ENCODE data around the gene BCL2L13. TPM values are rescaled to one million over a fixed set of nuclear protein-coding genes. Genes with fewer than 3 reads are reported as not detected.

The BCL2L13 gene
- total RNA-seq, 1 experiment from 2014 or later = 26.0 TPM

DNA sequence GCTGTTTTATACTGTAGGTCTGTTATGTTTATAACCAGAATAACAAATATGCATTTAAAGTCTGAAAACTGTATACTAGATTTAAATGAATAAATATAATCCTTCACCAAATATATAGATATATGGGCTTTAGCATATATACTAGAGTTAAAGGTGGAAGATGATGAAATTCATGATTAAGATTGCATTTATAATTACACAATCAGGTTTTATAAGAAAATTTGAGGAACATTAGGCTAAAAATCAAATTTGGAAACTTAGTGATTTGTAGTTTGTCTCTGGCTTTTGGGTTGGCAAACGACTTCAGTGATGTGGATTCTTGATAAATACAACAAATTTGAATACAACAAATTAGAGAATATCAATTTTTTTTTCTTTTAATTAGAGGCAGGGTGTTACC, 10.0 kb downstream of the BCL2L13 start:
- H3K4me1 Mint-ChIP-seq = no peaks in the 10 kb centered on the region
- no peak overlapping the region for H2BK15ac ChIP-seq (ENCODE audit: low read depth, low read length)
- no peak overlapping the region for H3K4me2 ChIP-seq (ENCODE audit: insufficient read depth, insufficient read length, low read length)
- H3K27ac Mint-ChIP-seq = no peak overlapping the region
- no peaks in the 10 kb centered on the region for H4K20me1 ChIP-seq (ENCODE audit: control insufficient read depth, insufficient read depth, insufficient read length)
- H3K4me1 ChIP-seq (ENCODE audit: insufficient read depth, low read length) = no peaks in the 10 kb centered on the region
- no CpG with 5 or more reads among the region's 1 CpG for WGBS (ENCODE audit: extremely low coverage, insufficient read length, low lambda C conversion rate)
- H2AFZ ChIP-seq (ENCODE audit: low read length) = no peak overlapping the region
- H2BK12ac ChIP-seq (ENCODE audit: insufficient read length, low read depth, low read length) = no peak overlapping the region
- no peaks in the 10 kb centered on the region for H3K27me3 ChIP-seq (ENCODE audit: insufficient read depth, low read length)
- no peak overlapping the region for H3K4ac ChIP-seq (ENCODE audit: low read depth, low read length)
- no peaks in the 10 kb centered on the region for H3K79me1 ChIP-seq (ENCODE audit: insufficient read depth, low read depth, low read length, poor library complexity, severe bottlenecking)
- no peak for DNase-seq
- TF ChIP-seq, protein P1, sequence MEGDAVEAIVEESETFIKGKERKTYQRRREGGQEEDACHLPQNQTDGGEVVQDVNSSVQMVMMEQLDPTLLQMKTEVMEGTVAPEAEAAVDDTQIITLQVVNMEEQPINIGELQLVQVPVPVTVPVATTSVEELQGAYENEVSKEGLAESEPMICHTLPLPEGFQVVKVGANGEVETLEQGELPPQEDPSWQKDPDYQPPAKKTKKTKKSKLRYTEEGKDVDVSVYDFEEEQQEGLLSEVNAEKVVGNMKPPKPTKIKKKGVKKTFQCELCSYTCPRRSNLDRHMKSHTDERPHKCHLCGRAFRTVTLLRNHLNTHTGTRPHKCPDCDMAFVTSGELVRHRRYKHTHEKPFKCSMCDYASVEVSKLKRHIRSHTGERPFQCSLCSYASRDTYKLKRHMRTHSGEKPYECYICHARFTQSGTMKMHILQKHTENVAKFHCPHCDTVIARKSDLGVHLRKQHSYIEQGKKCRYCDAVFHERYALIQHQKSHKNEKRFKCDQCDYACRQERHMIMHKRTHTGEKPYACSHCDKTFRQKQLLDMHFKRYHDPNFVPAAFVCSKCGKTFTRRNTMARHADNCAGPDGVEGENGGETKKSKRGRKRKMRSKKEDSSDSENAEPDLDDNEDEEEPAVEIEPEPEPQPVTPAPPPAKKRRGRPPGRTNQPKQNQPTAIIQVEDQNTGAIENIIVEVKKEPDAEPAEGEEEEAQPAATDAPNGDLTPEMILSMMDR (conservative IDR thresholded peaks at IDR 0.05) = no peak
- no peak overlapping the region for H4K91ac ChIP-seq (ENCODE audit: insufficient read length, low read depth, low read length)
- H3K14ac ChIP-seq (ENCODE audit: insufficient read depth, low read length) = no peak overlapping the region
- H4K8ac ChIP-seq (replicated peaks; ENCODE audit: insufficient read length, low read depth, low read length) = no peak overlapping the region
- no peak overlapping the region for H3K27ac ChIP-seq (ENCODE audit: insufficient read length, low read depth, low read length)
- no peak overlapping the region for H3K9ac ChIP-seq (ENCODE audit: extremely low read depth, insufficient read length, low read length)
- no peak overlapping the region for H3K4me3 Mint-ChIP-seq
- H3K23ac ChIP-seq (ENCODE audit: insufficient read length, low read depth, low read length) = no peak overlapping the region
- H2AK5ac ChIP-seq (ENCODE audit: insufficient read length, low read length) = no peak overlapping the region
- no peak overlapping the region for H2BK120ac ChIP-seq (ENCODE audit: low read depth, low read length, poor library complexity, severe bottlenecking)
- no peak overlapping the region for H3T11ph ChIP-seq (ENCODE audit: low read length)
- no peak overlapping the region for H4K5ac ChIP-seq (ENCODE audit: insufficient read length, low read depth, low read length)
- H3K9me3 Mint-ChIP-seq = no peaks in the 10 kb centered on the region
- no peak overlapping the region for H3K18ac ChIP-seq (ENCODE audit: insufficient read length, low read depth, low read length)
- peaks cover 0 to 11% (median 6%) of the 10 kb centered on the region in 3 experiments; a peak in 4 of 7 replicates for H3K36me3 Mint-ChIP-seq (ENCODE audit: insufficient read depth in 1 of 3, low read depth in 3 of 3)
- no peaks in the 10 kb centered on the region for H3K23me2 ChIP-seq (ENCODE audit: insufficient read length, low read depth, low read length, poor library complexity, severe bottlenecking)
- no peaks in the 10 kb centered on the region for H3K79me2 ChIP-seq (ENCODE audit: insufficient read depth, low read length)
- no peak overlapping the region for H2BK5ac ChIP-seq (ENCODE audit: insufficient read length, low read length)
- H3K27me3 Mint-ChIP-seq (ENCODE audit: low read depth) = no peaks in the 10 kb centered on the region
- H3K56ac ChIP-seq (ENCODE audit: insufficient read length, low read depth, low read length) = no peak overlapping the region
- no peak overlapping the region for H2BK20ac ChIP-seq (ENCODE audit: low read depth, low read length, poor library complexity, severe bottlenecking)
- no peaks in the 10 kb centered on the region for H3K9me3 ChIP-seq (ENCODE audit: control insufficient read depth, low read depth, low read length)
